GM18520 (cell line): ENCODE measurements around the gene GMDS.

Experiments used
- ATAC-seq: cut with Tn5 transposase; IDR thresholded peaks from one replicate; pipeline ENCODE4 v1.9.1; 2021; ENCODE audit not compliant: unreplicated experiment

Gene GMDS

DNA sequence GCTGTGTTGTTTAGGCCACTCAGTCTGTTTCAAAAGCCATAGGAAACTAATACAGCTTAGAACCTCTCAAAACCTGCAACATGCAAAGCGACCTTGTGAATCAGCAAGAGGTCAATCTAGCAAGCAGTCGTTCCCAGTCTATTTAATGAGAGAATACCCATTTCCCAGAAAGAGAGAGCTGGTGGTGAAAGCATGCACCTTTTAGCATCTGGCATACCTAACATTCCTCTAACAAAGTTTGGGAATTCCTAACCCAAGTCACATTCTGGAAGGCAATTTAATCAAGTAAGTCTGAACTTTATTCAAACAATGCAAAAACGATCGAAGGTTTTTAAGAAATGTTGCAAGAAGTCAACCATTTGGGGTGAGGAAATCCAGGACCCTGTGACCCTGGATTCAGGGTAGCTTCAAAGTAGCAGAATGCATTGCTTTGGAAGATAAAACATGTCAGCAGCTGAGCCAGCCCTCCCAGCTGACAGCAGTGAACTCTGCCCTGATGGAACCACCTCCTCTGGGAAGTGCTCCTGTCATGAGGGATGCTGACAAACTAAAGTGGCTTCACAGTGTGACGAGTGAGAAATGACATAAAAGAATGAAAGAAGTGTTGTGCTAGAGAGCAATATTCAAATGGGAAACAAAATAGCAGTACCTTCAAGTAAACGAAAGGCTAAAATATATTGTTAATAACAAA lies 104.8 kb downstream of the GMDS start:
- no peak for ATAC-seq

DNA sequence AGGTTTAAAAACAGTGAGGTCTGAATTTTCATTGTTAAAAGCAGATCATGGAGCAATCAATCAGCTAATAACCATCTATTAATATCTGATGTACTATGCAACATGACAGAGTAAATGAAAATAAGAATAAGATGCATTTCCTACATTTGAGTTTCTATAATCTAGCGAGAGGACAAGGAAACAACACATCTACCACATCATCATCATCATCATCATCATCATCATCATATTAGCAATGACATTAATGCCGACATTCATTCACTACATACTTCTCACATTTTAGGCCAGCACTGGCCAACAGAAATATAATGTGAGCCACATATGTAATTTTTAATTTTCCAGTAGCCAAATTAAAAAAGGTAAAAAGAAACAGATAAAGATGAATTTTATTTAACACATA lies 110.0 kb downstream of the GMDS start:
- no peak for ATAC-seq

DNA sequence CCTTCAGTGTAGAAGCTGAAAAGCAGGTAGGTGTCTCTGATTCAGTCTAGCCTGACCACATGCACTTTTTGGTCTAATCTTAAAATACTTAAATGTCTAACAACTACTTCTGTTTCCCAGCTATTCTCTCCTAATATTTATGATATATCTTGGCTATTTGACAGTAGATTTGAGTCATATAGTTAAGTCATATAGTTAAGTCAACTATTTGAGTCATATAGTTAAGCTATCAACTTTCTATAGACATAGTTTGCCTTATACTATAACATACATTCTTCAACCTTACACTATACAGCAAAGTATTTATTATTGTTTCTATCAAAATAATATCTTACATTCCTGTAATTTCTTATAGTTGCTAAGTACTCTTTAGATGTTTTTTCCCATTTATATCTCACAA lies 110.9 kb downstream of the GMDS start:
- no peak for ATAC-seq

DNA sequence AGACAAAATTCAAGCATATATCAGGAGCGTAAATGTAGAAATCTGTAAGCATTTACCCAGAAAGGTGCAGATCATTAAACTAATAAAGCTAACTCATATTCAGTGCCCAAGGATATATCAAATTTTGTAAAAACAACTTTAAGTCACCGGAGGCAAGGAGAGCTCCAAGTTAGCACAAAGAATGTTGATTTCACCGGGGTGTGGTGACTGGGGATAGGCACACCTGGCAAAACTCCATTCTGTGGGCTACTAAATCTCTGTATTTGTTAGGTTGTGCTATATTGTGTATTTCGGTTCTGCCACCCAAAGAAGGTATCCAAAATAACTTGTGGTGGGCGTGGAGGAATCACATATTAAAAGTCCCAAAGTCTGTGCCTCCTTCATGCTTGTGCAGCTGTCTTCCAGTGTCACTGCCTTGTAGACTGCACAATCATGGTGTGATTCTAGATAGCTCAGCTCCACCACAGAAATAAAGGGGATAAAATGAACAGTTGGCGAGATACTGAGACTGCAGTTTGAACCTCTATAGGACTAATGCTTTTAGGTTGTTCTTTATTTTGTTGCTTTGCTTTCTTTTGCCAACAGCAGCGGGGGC lies 111.6 kb downstream of the GMDS start:
- ATAC-seq = no peak

DNA sequence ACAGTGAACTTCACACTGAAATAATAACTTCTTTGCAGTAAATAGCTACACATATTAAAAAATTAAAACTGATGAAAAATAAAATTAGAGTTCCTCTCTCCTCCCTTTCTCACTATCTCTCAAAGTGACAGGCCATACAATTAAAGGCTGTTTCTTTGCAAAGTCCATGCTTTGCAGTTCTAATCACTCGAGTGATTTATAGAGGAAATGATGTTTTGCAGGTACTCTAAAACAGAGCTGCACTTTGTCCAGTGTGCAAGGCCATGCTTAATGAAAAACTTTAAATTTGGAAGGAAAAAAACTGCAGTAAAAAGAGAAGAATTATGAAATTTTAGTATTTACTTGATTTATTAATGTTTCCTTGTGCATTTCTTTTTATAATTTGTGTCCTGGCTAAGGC lies 112.5 kb downstream of the GMDS start:
- no peak for ATAC-seq

DNA sequence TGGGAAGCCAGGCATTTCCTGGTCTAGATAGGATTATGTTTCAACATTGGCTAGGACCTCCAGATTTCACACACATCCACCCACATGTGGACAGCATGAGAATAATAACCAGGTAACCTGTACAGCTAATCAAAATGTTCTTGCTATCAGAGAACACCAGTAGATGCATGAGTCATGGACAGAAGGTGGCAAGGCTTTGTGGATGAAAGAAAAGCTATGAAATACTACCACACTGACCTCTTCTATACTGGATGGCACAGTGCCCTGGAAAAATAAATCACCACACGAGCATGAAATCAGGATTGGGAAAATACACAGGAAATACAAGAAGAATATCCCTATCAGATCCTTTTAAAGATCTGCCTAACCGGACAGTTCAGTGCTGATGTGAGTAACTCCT lies 113.0 kb downstream of the GMDS start:
- no peak for ATAC-seq

DNA sequence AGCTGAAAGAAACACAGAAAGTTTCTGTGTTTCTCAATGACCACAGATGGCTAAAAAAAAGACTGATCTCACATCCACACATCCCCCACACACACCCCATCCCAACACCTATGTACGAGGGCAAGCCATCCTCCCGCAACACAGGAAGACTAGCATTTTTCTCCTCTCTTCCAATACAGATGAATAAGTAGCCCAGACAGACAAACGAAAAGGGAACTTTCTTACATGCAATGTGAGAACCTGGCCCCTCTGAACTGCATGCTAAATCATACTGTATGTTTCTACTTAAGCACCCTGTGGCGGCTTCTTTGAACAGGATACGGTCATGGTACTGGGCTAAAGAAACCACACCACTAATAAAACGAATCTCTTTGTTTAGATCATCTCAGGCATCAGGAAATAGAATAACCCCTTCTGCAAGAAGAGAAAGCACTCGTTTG lies 116.2 kb downstream of the GMDS start:
- ATAC-seq = no peak

DNA sequence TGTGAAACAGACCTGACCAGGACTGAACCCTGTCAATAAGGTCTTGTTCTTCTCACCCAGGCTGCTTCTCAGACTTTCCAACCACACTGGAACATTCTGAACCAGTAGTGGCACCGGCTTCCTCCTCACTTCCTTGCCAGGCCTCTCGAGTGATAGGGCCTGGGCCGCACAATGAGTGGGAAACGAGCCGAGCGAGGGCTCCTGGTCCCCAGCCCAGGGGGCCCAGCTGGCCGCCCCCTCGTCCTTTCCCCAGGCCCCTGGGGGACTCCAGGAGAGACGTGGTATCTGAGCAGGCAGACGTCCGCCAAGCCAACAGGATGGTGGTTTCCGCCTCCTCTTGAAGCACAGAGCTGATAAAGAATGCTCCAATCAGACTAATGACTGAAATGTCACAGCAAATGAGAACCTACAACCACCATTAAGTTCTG lies 117.9 kb downstream of the GMDS start:
- ATAC-seq = no peak

DNA sequence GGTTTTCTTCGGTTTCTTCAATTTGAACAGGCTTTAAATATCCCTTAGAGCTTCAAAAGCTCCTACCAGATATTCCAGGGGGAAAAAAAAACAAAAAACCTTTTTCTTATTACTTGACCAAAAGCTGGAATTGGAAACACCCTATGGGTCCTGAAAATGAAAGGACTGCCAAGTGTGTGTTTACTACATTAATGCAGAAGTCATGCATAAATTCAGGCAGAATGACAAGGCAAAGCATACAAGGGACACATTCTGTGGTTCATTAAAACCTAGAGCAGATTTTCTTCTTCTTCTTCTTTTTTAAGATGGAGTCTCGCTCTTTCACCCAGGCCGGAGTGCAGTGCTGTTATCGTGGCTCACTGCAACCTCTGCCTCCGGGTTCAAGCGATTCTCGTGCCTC lies 119.1 kb downstream of the GMDS start:
- no peak for ATAC-seq

DNA sequence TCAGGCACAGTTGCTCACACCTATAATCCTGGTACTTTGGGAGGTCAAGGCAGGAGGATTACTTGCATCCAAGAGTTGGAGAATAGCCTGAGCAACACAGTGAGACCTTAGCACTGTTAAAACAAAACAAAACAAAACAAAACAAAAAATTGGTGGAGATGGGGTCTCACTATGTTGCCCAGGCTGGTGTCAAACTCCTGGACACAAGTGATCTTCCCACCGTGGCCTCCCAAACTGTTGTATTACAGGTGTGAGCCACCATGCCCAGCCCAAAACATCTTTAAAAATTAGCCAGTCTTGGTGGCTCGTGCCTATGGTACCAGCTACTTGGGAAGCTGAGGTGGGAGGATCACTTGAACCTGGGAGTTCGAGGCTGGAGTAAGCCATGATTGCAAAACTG lies 120.2 kb downstream of the GMDS start:
- ATAC-seq = no peak

DNA sequence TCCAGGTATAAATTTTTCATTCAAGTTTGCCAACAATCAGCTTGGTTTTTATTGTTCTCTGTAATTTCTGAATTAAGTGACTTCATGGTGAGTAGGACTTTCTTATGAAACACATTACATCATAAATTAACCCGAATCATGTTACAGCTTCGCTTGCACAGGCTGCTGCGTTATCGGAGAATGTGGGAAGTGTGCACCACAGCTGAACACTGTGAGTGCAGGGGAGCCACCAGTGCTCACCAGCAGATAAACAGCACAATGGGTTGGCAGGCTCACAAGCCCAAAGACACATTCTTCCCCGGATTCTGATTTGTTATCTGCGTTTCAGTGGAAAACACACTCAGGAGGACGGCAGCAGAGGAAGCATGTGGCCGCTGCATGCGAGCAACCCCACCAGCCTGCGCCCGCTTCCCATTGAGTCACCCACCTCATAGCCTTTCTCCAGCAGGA lies 121.1 kb downstream of the GMDS start:
- no peak for ATAC-seq

DNA sequence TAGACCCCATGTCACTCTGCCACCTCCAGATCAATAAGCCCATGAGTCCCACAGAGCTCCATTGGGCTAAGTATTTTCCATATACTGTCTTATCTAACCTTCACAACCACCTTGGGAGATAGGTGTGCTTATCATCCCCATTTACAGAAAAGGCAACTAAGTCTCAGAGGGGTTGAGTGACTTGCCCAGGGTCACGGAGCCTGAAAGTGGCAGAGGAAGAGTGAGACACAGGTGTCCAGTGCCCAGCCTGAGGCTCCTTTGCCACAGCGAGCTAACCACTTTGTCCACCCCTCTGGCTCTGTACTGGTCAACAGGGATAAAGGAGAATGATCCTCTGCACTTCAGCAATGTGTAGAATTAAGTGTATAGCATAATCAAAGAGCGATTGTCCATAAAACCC lies 124.5 kb downstream of the GMDS start:
- no peak for ATAC-seq

DNA sequence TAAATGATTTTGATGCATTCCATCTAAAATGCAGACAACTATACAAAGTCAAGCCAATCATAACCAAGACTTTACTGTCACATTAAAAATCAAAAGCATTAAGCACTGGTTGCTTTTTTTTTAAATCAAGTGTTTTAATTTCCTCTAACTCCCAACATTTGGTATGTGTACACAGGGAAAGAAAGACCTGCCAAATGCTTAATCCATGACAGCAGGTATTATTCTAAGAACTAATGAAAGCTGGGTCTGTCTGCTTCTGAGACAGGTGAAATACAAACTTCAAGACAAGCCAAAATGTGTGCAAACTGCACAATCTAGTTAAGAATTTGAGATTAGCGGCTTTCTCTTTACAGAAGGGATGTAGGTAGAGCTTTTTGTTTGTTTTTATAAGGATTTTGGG lies 126.1 kb downstream of the GMDS start:
- no peak for ATAC-seq

DNA sequence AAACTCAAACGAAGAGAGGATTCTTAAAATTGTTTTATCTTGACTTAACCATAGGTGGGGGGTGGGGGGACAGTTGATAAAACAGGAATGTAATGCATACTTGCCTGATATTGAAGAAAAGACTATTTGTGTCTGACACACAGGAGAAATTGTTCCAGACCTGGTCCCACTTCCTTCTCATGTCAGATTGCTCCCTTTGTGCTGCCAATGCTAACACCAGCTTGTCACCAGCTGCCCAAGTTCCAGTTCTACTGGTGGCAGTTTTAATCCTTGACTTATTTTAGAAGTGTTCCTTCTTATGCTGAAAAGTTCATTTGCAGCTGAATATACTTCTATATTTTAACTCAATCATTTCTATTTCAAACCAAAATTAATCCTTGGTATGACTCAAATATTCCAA lies 127.3 kb downstream of the GMDS start:
- no peak for ATAC-seq

DNA sequence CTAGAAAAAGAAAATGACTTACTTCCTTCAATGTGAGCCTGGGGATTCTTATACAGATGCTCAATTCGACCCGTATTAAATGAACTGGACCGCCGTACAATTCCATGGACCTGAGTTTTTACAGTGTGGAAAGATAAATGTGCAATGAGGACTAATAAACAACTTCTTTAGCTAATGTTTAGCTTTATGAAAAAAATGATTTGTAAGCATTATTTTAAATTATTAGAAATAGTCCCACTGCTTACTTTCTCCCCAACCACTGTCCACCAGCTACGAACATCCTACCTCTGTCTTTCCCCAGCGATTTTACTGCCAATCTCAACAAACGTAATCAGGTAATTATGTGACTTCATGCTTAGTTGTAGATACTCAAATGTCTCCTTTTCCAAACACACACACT lies 128.0 kb downstream of the GMDS start:
- no peak for ATAC-seq

DNA sequence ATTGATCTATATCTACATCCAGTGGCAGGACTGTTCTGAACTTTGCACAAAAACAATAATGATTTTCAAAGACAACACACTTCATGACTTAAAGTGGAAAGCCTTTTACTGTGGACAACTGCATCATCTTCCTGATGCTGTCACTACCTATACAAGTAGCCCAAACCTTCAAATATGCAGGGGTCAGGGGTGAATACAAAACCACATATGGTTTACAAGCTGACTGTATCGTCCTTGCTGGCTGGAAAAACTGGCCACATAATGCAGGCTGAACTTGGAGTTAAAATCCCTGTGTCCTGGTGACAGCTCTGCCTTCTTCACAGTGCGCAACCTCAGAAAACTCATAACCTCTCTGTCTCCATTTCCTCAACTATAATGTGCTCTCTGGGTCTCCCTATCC lies 128.9 kb downstream of the GMDS start:
- no peak for ATAC-seq

DNA sequence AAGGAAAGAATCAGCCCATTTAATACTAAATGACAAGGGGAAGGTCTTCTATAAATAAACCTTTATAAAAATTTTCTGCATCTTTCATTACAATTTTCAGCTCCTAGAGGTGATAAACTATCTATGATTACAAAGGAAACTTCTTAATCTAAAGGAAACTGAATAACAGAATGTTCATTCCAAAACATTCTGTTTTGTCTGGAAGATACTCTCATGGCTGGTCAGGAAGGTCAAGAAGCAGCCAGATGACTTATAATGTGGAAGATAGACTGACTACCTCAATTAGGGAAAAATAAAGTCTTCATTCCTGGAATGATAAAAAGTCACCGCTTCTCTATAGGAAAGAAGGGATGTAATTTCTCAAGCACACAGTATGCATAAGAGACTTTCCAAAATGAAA lies 131.3 kb downstream of the GMDS start:
- no peak for ATAC-seq

DNA sequence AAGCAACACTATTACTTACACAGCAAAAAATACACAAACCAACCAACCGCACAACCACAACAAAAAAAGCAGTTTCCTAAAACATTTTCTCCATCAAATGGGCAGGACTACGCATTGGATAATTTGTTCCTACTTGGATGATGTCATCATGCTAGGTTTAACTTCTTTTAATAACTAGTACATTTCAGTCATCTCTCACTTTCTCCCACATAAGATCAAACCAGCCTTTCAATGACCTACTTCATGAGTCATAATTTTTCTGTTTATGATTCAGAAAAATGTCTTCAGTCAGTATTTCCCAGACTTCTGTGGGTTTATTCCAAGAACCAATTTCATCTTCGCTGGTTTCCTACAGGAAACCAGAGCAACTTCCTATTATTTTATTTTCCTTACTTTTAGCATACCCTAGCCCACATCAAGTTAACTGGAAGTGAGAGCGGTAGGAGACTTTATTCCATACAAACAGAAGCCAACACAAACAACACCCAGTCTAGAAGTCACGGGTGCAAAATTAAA lies 134.2 kb downstream of the GMDS start:
- no peak for ATAC-seq

DNA sequence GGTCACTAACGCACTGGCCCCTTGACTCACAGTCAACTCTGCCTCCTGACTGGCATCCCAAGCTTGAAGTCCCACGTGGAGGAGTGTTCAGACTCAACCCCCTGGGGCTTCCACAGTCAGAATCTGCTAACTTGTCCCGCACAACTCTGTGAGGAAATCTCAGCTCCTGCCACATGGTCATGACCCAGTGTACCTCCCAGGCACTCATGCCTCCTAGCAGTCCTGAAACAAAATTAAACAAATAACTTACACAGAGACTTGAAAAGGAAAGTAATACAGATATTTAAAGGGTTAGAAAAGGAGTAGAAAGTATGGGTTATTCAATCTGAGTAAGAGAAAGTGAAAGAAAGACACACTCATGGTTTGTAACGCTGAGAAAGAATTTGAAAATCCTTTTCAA lies 134.9 kb downstream of the GMDS start:
- peak; percentile 52 for ATAC-seq

DNA sequence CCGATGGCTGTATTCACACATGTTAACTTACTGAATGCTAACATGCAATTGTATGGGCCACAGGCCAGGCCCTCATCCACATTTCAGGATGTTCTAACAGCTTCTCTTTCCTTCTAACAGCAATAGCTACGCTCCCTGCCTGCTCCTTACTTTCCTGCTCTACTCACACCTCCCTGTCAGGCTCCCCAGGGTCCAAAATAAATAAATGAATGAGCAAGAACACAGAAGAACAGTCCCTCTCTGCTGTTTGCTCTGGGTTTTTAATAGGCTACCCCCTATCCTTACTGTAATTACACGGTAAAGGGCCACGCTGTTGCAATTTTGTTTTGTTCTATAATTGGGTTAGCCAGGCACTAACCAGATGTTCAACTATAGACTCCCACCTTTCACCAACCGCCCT lies 135.6 kb downstream of the GMDS start:
- ATAC-seq = no peak

DNA sequence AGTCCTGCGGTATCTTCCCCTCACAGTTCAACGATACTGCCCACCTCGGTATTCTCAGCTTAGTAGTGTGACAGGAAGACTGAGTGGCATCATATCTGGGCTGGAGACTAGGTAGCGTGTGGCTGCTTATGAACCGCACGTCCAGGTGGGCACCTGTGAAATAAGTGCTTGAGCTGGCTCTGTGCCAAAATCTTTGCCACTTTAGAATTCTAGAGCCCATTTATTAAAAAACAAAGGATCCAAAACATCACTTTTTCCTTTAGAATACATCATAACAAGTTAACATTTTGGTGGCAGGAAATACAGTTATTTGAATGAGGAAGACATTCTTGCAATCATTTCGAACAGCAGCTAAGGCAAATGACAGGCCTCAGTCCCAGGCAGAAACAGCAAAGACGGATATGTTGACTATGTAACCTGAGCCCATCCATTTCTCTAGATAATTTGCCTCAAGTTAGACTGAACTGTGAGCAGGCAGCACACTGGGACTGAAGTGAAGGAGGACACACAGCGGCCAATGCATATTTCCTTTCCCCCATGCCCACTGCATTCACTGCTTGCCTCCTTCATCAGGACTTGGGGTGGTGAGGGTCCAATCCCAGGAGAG lies 136.6 kb downstream of the GMDS start:
- ATAC-seq = no peak

DNA sequence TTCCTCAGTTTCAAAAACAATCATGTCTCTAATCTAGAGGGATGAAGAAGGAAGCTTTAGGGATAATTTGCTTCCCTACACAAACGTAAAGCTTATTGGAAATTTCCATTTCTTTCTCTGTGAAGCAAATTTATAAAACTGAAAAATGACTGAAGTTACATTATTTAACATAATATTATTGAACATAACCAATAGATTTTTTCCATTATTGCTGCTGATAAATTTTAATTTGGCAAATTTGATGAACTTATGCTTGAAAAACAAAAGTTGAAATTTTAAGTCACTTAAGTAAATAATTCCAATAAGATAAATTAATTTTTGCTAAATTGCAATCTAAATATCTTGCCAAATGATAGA lies 140.9 kb downstream of the GMDS start:
- ATAC-seq = no peak
